Putamen (tissue), 1 donor: ENCODE measurements around the gene HHAT.
"Not testable (repeated sequence)": the region's sequence is repeated elsewhere in the genome, so short reads cannot be mapped to it uniquely, and the experiment has no call there.

Source experiments
- DNase-seq: peaks from one replicate; pipeline ENCODE4 v3.0.0-alpha.2; 2016; ENCODE audit warnings: low spot score

HHAT gene

GRCh38 chr1:210646258-210646616 is 317.5 kb downstream of the HHAT start:
- DNase-seq = no peak

GRCh38 chr1:210647406-210648333 is 319.0 kb downstream of the HHAT start:
- no peak for DNase-seq

- no peak for DNase-seq
Observed at GRCh38 chr1:210648588-210649269, 320.0 kb downstream of the HHAT start.

GRCh38 chr1:210650403-210650802 is 321.7 kb downstream of the HHAT start:
- DNase-seq = no peak

- no peak for DNase-seq
Observed at GRCh38 chr1:210652329-210652954, 323.7 kb downstream of the HHAT start.

- no peak for DNase-seq
Observed at GRCh38 chr1:210653771-210654170, 325.1 kb downstream of the HHAT start.

GRCh38 chr1:210654176-210654981 is 325.7 kb downstream of the HHAT start:
- DNase-seq = no peak

- DNase-seq = no peak
Observed at GRCh38 chr1:210655511-210655910, 326.8 kb downstream of the HHAT start.

- DNase-seq = no peak
Observed at GRCh38 chr1:210657806-210658205, 329.1 kb downstream of the HHAT start.

GRCh38 chr1:210661520-210661919 is 332.8 kb downstream of the HHAT start:
- not testable (repeated sequence) for DNase-seq

GRCh38 chr1:210662291-210663050 is 333.8 kb downstream of the HHAT start:
- no peak for DNase-seq

- no peak for DNase-seq
Observed at GRCh38 chr1:210663730-210664573, 335.2 kb downstream of the HHAT start.

GRCh38 chr1:210669951-210670350 is 341.2 kb downstream of the HHAT start:
- no peak for DNase-seq

- DNase-seq = no peak
Observed at GRCh38 chr1:210674151-210674550, 345.4 kb downstream of the HHAT start.

- no peak for DNase-seq
Observed at GRCh38 chr1:210676539-210676938, 347.8 kb downstream of the HHAT start.

GRCh38 chr1:210677533-210677932 is 348.8 kb downstream of the HHAT start:
- DNase-seq = no peak

GRCh38 chr1:210678306-210678705 is 349.6 kb downstream of the HHAT start:
- DNase-seq = no peak

GRCh38 chr1:210681158-210681557 is 352.5 kb downstream of the HHAT start:
- DNase-seq = no peak

- no peak for DNase-seq
Observed at GRCh38 chr1:210683403-210684047, 354.8 kb downstream of the HHAT start.
